ENCODE measurements around the gene KCND3.

- TF ChIP-seq EZH2 (IDR thresholded peaks at IDR 0.05; ENCODE audit: borderline replicate concordance, insufficient read depth, low read length, poor library complexity, severe bottlenecking) (no peak), CTCF (IDR thresholded peaks at IDR 0.05; ENCODE audit: poor library complexity, severe bottlenecking) (no peak)
Measured at GRCh38 chr1:111725192-111725591, 264.3 kb downstream of the KCND3 start.
